Neural cell (in vitro differentiated cells): ENCODE data around the gene GCNT4. TPM values are rescaled to one million over a fixed set of nuclear protein-coding genes. Genes with fewer than 3 reads are reported as not detected.
"Not testable (repeated sequence)": the region's sequence is repeated elsewhere in the genome, so short reads cannot be mapped to it uniquely, and the experiment has no call there.

Source experiments
- H2AFZ ChIP-seq: fragments of 200-600, 300-800 bp; sonication (generic), shearing (Covaris generic); 2 replicates; pipeline ENCODE4 v1.6.0; 2014; ENCODE audit warnings: low read depth, mild to moderate bottlenecking, antibody characterized with exemption, low read length, moderate library complexity
- H3F3A ChIP-seq: fragments of 200-600 bp; shearing (Covaris generic); 2 replicates; pipeline ENCODE4 v1.6.1; 2016; ENCODE audit warnings: mild to moderate bottlenecking, moderate library complexity, mixed read lengths, antibody characterized with exemption, low read length; ENCODE audit not compliant: insufficient read depth, poor library complexity, severe bottlenecking
- H3K27ac ChIP-seq: fragments of 200-600, 300-800 bp; sonication (generic), shearing (Covaris generic); 2 replicates; pipeline ENCODE4 v1.5.1; 2014; ENCODE audit warnings: mild to moderate bottlenecking, low read length, moderate library complexity
- H3K27me3 ChIP-seq: fragments of 300-800, 200-600 bp; sonication (generic), shearing (Covaris generic); 2 replicates; pipeline ENCODE4 v1.6.0; 2014; ENCODE audit warnings: mild to moderate bottlenecking, low read depth, low read length, moderate library complexity; ENCODE audit not compliant: insufficient read depth
- H3K36me3 ChIP-seq: fragments of 300-800, 200-600 bp; sonication (generic), shearing (Covaris generic); 2 replicates; pipeline ENCODE4 v1.5.1; 2014; ENCODE audit warnings: mild to moderate bottlenecking, antibody characterized with exemption, low read length, moderate library complexity; ENCODE audit not compliant: insufficient read depth
- H3K4me2 ChIP-seq: fragments of 300-800, 200-600 bp; sonication (generic), shearing (Covaris generic); 2 replicates; pipeline ENCODE4 v1.6.0; 2014; ENCODE audit warnings: mild to moderate bottlenecking, low read length
- H3K4me3 ChIP-seq: fragments of 300-800, 200-600 bp; sonication (generic), shearing (Covaris generic); 2 replicates; pipeline ENCODE4 v1.5.1; 2014; ENCODE audit warnings: mild to moderate bottlenecking, low read length, moderate library complexity
- H3K79me2 ChIP-seq: fragments of 200-600 bp; shearing (Covaris generic); replicated peaks from 2 replicates; pipeline ENCODE4 v1.6.0; 2014; ENCODE audit warnings: mild to moderate bottlenecking, low read length, moderate library complexity; ENCODE audit not compliant: insufficient read depth
- H3K9ac ChIP-seq: fragments of 300-800, 200-600 bp; sonication (generic), shearing (Covaris generic); 2 replicates; pipeline ENCODE4 v1.6.1; 2016; ENCODE audit warnings: mild to moderate bottlenecking, low read length, mixed read lengths
- H3K9me2 ChIP-seq: fragments of 200-600 bp; shearing (Covaris generic); 2 replicates; pipeline ENCODE4 v1.6.1; 2016; ENCODE audit warnings: mild to moderate bottlenecking, low read length, mixed read lengths; ENCODE audit not compliant: insufficient read depth
- H3K9me3 ChIP-seq: fragments of 200-600, 300-800 bp; sonication (generic), shearing (Covaris generic); 2 replicates; pipeline ENCODE4 v1.6.1; 2016; ENCODE audit warnings: mild to moderate bottlenecking, mixed run types, low read length, moderate library complexity, mixed read lengths
- H4K20me1 ChIP-seq: fragments of 200-600 bp; shearing (Covaris generic); 2 replicates; pipeline ENCODE4 v1.6.1; 2016; ENCODE audit warnings: mild to moderate bottlenecking, mixed run types; ENCODE audit not compliant: insufficient read depth
- EP300 ChIP-seq: fragments of 450-650 bp; conservative IDR thresholded peaks from 2 replicates; pipeline ENCODE4 v1.6.1; 2014; ENCODE audit warnings: antibody characterized with exemption, mild to moderate bottlenecking, moderate library complexity; ENCODE audit not compliant: poor library complexity, severe bottlenecking
- EZH2 ChIP-seq: fragments of 200-600, 300-800 bp; shearing (Covaris generic), sonication (generic); IDR thresholded peaks from 2 replicates; pipeline ENCODE4 v1.6.1; 2014; ENCODE audit warnings: antibody characterized with exemption, low read length, borderline replicate concordance, mild to moderate bottlenecking; ENCODE audit not compliant: insufficient read depth, poor library complexity, severe bottlenecking
- MXI1 ChIP-seq: fragments of 450-650 bp; conservative IDR thresholded peaks from 2 replicates; pipeline ENCODE4 v1.6.1; 2014; ENCODE audit warnings: antibody characterized with exemption, mild to moderate bottlenecking; ENCODE audit not compliant: poor library complexity, severe bottlenecking
- POLR2AphosphoS5 ChIP-seq: IDR thresholded peaks from 2 replicates; pipeline ENCODE4 v1.6.1; 2012
- SMC3 ChIP-seq: fragments of 450-650 bp; conservative IDR thresholded peaks from 2 replicates; pipeline ENCODE4 v1.6.1; 2014; ENCODE audit warnings: antibody characterized with exemption, mild to moderate bottlenecking, moderate library complexity; ENCODE audit not compliant: poor library complexity
- polyA plus RNA-seq: library from polyadenylated mRNA; depleted of rRNA; stranded (reverse); fragments of >200 nt; gene quantifications from 2 replicates; pipeline ENCODE4 v1.2.3, GENCODE V29; 2014
- TF ChIP-seq, protein P1 (sequence below): fragments of 450-650 bp; IDR thresholded peaks from 2 replicates; pipeline ENCODE4 v1.5.1; 2014; ENCODE audit warnings: antibody characterized with exemption, mild to moderate bottlenecking, moderate library complexity; ENCODE audit not compliant: poor library complexity, severe bottlenecking

The GCNT4 gene
- polyA plus RNA-seq, 1 donor from 2014 or later, result not detected

DNA sequence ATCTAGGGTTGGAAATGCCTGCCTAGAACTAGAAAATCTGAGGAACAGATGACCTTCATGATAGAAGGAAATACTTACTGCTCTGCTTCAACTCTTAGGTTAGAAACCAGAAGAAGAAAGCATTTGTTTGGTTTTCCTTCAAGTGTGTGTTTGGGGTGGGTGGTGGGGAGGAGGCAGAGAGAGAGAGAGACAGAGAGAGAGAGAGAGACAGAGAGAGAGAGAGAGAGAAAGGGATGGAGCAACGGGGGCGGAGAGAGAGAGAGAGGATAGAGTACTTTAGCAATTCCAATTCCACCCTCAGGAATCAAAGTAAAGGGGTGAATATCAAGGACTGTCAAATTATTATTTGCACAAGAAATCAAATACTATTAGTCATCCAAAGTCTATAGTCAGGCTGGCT, 29.2 kb upstream of the GCNT4 start:
- H3K27me3 ChIP-seq, result no peaks in the 10 kb centered on the region
- H3K9me3 ChIP-seq, result no peaks in the 10 kb centered on the region
- no peak for TF ChIP-seq EZH2
- no peak for TF ChIP-seq SMC3
- no peak for TF ChIP-seq EP300
- no peak overlapping the region for H3K4me2 ChIP-seq
- H3F3A ChIP-seq, result no peaks in the 10 kb centered on the region
- no peaks in the 10 kb centered on the region for H3K36me3 ChIP-seq
- H3K9me2 ChIP-seq, result no peaks in the 10 kb centered on the region
- H3K79me2 ChIP-seq, result no peaks in the 10 kb centered on the region
- no peak overlapping the region for H3K4me3 ChIP-seq
- H2AFZ ChIP-seq, result no peak overlapping the region
- no peak overlapping the region for H3K27ac ChIP-seq
- H3K9ac ChIP-seq, result no peak overlapping the region
- no peaks in the 10 kb centered on the region for H4K20me1 ChIP-seq

DNA sequence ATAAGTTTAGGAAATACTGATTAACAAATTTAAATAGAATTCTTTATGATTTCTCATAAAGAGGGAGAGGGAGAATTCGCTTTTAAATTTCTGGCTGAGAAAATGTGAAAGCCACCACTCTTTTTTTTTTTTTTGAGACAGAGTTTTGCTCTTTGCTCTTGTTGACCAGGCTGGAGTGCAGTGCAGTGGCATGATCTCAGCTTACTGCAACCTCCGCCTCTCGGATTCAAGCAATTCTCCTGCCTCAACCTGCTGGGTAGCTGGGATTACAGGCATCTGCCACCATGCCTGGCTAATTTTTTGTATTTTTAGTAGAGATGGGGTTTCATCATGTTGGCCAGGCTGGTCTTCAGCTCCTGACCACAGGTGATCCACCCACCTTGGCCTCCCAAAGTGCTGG, 27.0 kb upstream of the GCNT4 start:
- not testable (repeated sequence) for H3K4me3 ChIP-seq, H3K9me2 ChIP-seq, H3K4me2 ChIP-seq, H3K27ac ChIP-seq, H3F3A ChIP-seq, H3K27me3 ChIP-seq, H3K79me2 ChIP-seq, H3K36me3 ChIP-seq, H2AFZ ChIP-seq, H3K9me3 ChIP-seq, H3K9ac ChIP-seq, H4K20me1 ChIP-seq

DNA sequence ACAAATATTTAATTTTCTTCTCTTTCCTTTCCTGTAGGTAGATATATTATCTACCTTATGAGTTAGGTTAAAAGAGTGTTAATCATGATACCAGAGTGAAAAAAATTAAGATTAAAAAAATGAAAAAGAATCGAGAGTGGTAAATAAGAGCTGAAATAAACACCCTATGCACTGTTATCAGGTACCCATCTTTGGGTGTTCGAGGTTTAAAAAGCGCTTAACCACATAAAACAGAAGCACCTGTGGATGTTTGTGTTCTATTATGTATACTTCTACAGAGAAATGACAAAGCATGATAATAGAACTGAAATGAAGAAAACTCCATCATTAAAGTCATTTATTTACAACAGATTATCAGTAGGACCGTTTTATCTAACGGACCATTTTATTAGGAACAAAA, 25.7 kb upstream of the GCNT4 start:
- Histone ChIP-seq H3K4me3 (no peak overlapping the region), H3K4me2 (no peak overlapping the region), H3K79me2 (no peaks in the 10 kb centered on the region), H3K9me2 (no peaks in the 10 kb centered on the region), H3F3A (no peaks in the 10 kb centered on the region), H2AFZ (no peak overlapping the region), H3K9me3 (no peaks in the 10 kb centered on the region), H3K36me3 (no peaks in the 10 kb centered on the region), H3K9ac (no peak overlapping the region), H3K27ac (no peak overlapping the region), H4K20me1 (no peaks in the 10 kb centered on the region), H3K27me3 (no peaks in the 10 kb centered on the region)
- TF ChIP-seq, protein P1, sequence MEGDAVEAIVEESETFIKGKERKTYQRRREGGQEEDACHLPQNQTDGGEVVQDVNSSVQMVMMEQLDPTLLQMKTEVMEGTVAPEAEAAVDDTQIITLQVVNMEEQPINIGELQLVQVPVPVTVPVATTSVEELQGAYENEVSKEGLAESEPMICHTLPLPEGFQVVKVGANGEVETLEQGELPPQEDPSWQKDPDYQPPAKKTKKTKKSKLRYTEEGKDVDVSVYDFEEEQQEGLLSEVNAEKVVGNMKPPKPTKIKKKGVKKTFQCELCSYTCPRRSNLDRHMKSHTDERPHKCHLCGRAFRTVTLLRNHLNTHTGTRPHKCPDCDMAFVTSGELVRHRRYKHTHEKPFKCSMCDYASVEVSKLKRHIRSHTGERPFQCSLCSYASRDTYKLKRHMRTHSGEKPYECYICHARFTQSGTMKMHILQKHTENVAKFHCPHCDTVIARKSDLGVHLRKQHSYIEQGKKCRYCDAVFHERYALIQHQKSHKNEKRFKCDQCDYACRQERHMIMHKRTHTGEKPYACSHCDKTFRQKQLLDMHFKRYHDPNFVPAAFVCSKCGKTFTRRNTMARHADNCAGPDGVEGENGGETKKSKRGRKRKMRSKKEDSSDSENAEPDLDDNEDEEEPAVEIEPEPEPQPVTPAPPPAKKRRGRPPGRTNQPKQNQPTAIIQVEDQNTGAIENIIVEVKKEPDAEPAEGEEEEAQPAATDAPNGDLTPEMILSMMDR, result no peak
- TF ChIP-seq EZH2, result no peak

DNA sequence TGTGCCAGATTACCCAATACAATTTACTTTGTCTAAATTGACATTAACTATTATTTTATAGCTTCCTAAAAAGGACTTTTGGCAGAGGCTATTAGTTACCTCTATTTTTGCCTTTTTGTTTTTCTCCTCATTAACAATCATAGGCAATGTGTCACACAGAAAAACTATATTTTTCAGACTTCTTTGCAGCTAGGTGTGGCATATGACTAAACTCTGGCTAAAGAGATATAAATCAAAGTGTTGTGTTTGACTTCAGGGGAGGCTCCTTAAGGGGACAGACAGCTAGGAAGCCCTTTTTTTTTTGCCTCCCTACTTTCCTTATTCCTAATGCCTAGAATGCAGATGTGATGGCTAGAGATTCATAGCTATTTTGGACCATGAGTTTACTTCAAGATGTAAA, 19.7 kb upstream of the GCNT4 start:
- Histone ChIP-seq H3K27ac (no peak overlapping the region), H3K9ac (no peak overlapping the region), H3K9me3 (no peaks in the 10 kb centered on the region), H3K4me2 (no peak overlapping the region), H3F3A (no peaks in the 10 kb centered on the region), H3K79me2 (no peaks in the 10 kb centered on the region), H3K4me3 (no peak overlapping the region), H3K9me2 (no peaks in the 10 kb centered on the region), H4K20me1 (no peaks in the 10 kb centered on the region), H3K27me3 (no peaks in the 10 kb centered on the region), H2AFZ (no peak overlapping the region), H3K36me3 (no peaks in the 10 kb centered on the region)
- TF ChIP-seq, protein P1, result no peak
- TF ChIP-seq MXI1 (no peak), POLR2AphosphoS5 (no peak)
